Myocyte (in vitro differentiated cells): Measurements from ENCODE around the gene MAPKBP1. TPM values are rescaled to one million over a fixed set of nuclear protein-coding genes. Genes with fewer than 3 reads are reported as not detected.

Experiments used
- DNase-seq: peaks from one replicate; pipeline ENCODE4 v3.0.0-alpha.2; 2012; ENCODE audit warnings: low read depth
- total RNA-seq: library from RNA; depleted of rRNA; stranded (reverse); fragments of >200 nt; gene quantifications from 2 replicates; pipeline ENCODE4 v1.2.3, GENCODE V29; 2014

MAPKBP1 gene
- total RNA-seq, 1 donor from 2014 or later: 14.9 TPM

DNA sequence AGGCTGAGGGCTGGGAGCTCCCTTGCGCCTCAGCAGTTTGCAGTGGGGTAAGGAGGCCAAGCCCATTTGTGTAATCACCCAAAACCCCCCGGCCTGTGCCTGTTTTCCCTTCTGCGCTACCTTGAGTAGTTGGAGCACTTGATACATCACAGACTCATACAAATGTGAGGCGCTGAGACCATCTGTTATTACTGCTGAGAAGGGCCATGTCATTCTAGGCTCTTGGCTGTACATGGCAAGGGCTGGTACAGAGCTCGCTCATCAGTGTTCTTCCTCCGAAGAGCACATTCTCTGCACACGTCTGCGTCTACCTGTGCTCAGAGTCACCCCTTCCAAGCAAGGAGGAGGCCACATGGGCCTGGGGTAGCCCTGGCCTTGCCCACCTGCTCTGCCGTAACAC is 73.7 kb downstream of the MAPKBP1 start:
- DNase-seq: no peak

DNA sequence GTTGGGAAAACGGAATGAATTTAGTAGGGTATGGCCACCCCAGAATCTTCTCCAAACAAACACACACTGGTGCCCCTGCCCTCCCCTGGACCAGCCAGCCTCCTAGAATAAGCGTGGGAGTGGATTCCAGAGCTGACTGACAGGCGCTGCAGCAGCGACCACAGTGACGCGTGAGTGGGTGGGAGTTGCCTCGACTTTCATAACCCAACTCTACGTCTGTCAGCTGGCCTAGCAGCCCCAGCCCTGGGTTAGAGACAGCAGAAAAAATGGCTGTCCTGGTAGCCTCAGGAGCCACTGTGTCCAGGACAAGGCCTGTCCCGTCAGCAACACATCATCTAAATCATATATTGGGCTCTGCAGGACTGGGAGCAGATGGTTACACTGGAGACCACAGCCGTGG is 74.3 kb downstream of the MAPKBP1 start:
- no peak for DNase-seq

DNA sequence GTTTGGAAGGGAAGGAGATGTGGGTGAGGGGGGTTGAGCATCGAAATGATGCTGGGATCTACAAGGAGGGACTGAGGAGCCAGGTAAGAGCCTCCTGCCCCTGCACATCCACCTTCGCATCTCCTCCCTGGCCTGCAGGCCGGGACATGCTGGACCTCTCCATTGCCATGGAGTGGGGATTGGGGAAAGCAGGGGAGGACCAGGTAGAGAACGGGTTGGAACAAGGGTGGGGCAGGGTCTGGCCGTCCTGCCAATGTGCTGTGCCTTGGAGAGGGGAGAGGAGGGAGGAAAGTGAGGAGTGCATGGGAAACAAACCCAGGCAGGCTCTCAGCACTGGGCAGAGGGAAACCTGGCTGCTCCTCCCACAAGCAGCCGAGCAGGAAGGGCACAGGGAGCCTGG is 74.9 kb downstream of the MAPKBP1 start:
- no peak for DNase-seq

- no peak for DNase-seq
These were observed 75.6 kb downstream of the MAPKBP1 start for GRCh38 chr15:41849861-41850260.

GRCh38 chr15:41850482-41851166 is 76.3 kb downstream of the MAPKBP1 start:
- no peak for DNase-seq

GRCh38 chr15:41851167-41851523 is 76.9 kb downstream of the MAPKBP1 start:
- DNase-seq: no peak

GRCh38 chr15:41851755-41852370 is 77.6 kb downstream of the MAPKBP1 start:
- no peak for DNase-seq

- DNase-seq: no peak
These were observed 78.7 kb downstream of the MAPKBP1 start for GRCh38 chr15:41852736-41853590.

- no peak for DNase-seq
These were observed 79.5 kb downstream of the MAPKBP1 start for GRCh38 chr15:41853831-41854230.

DNA sequence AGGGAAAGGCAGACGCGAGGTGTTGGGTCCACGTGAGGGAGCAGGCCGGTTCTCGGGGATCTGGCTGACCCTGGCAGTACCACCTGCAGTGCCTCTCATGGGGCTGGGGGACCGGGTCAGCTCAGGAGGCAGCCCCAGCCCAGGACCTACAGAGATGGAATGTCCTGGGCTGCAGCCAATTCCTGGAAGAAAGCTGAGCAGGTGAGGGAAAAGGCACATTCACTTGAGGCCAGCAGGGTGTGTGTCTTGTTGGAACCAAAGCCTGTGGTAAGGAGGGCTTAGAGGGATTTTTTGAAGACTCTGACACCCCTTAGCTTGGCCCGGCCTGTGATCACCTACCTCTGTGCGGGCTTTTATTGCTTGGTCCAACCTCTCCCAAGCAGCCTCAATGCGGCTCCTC is 80.2 kb downstream of the MAPKBP1 start:
- no peak for DNase-seq

- no peak for DNase-seq
These were observed 81.1 kb downstream of the MAPKBP1 start for GRCh38 chr15:41855261-41855961.

DNA sequence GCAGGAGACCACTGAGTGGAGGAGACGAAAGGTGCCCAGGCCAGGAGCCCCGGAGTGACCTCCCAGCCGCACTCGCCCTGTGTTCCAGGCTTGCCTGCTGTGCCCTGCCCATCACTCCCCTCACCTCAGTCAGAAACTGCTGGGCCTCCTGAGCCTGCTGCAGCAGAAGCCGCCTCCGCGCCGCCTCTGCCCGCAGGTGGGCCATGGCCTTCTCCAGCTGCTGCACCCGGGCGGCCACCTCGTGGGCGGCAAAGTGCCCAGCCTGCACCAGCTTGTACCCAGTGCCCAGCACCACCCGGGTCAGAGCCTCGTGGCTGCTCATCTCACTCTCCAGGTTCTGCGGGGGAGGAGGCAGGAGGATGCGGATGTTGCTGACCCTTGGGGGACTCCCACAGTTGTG is 82.0 kb downstream of the MAPKBP1 start:
- DNase-seq: no peak

DNA sequence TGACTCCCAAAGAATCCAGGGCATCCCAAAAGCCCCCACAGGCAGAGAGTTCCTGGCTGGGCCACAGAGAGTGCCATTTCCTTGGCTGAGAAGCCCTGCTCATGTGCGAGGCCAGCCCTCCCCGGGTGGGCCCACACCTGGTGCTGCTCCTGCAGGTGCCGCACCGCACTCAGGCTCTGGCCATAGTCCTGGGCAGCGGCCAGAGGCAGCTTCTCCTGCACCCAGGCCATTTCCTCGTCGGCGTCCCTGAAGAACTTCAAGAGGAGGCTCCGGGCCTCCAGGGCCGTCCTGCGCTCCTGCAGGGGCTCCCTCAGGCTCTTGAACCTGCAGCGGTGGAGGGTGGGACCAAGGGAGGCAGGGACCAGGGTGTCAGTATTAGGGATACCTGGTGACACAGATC is 82.4 kb downstream of the MAPKBP1 start:
- no peak for DNase-seq

GRCh38 chr15:41857316-41857715 is 83.0 kb downstream of the MAPKBP1 start:
- DNase-seq: no peak

- no peak for DNase-seq
These were observed 84.5 kb downstream of the MAPKBP1 start for GRCh38 chr15:41858756-41859155.

GRCh38 chr15:41860049-41860828 is 86.0 kb downstream of the MAPKBP1 start:
- no peak for DNase-seq

- no peak for DNase-seq
These were observed 87.6 kb downstream of the MAPKBP1 start for GRCh38 chr15:41861736-41862356.

- DNase-seq: no peak
These were observed 88.3 kb downstream of the MAPKBP1 start for GRCh38 chr15:41862515-41863116.

DNA sequence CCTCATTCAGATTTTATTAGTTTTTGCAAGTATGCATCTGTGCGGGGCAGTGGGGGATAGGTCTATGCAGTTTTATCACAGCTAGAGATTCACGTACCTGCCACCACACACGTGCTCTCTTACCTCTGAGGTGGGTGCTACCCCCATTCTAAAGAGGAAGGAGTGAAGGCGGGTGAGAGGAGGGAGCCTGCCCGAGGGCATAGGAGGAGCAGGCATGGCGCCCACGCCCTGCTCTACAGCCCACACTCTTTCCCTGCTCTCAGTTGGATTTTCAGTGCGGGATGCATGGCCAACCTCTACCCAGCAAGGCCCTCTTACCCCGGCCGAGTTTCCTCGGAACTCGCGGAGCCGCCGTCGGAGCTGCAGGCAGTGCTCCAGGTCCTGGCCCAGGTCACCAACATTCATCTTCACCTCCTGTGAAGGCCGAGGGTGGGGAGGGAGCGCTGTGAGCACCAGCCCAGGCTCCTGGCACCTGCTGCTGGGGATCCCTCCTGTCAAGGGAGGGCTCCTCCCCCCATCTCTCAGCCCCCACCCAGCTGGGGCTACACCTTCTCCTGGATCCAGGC is 91.3 kb downstream of the MAPKBP1 start:
- DNase-seq: no peak

DNA sequence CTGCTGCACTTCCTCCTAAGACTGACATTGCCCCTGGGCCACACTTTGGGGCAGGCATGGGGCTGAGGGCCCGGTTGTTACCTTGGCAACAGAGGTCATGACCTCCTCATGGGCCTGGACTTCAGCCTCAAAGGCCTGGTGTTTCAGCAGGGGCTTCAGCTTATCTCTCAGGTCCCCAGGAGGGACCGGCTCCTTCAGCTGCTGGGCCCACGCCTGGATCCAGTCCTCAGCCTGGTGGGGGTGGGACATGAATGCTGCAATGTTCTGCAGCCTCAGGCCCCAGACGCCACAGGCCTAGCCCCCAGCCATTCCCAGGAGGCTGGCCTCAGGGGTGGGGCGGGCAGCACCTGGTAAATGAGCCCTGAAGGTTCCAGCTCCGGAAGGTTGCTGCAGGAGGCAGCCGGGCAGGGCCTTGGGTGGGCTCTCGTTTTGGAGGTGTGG is 92.0 kb downstream of the MAPKBP1 start:
- no peak for DNase-seq
